Fibroblast of mammary gland (primary cell): ENCODE data around the gene TRAK2.

Experiments
- DNase-seq: peaks from one replicate; pipeline ENCODE4 v3.0.0-alpha.2; 2010; ENCODE audit warnings: low read depth
- H3K4me3 ChIP-seq: 2 replicates; pipeline ENCODE4 v1.5.1; 2011; ENCODE audit warnings: low read depth, mild to moderate bottlenecking, low read length, moderate library complexity; ENCODE audit not compliant: control insufficient read depth
- TF ChIP-seq, protein P1 (sequence below): conservative IDR thresholded peaks from 2 replicates; pipeline ENCODE4 v1.5.1; 2011; ENCODE audit warnings: low read depth, low read length, inconsistent platforms; ENCODE audit not compliant: control insufficient read depth, insufficient read depth

The TRAK2 gene

DNA sequence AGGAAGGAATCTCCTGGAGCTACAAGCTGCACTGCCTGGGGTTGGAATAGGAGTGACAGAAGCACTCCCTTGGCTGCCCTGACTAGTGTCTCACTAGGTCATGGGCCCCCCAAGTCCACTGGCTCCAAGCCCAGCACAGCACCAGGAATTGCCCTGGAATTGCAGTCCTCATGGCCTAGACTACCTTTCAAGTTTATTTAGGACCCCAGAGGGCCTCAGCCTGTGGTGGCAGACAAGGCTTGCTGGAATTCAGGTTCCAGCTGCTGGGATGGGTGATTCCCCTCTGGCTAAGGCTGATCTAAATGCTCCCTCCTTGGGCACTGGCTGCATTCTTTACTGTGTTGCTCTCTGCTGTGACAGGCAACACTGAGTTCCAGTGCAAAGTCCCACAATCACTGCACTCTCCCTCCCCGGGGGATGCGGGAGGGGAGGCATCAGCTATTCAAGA is 14.3 kb upstream of the TRAK2 start:
- TF ChIP-seq, protein P1, sequence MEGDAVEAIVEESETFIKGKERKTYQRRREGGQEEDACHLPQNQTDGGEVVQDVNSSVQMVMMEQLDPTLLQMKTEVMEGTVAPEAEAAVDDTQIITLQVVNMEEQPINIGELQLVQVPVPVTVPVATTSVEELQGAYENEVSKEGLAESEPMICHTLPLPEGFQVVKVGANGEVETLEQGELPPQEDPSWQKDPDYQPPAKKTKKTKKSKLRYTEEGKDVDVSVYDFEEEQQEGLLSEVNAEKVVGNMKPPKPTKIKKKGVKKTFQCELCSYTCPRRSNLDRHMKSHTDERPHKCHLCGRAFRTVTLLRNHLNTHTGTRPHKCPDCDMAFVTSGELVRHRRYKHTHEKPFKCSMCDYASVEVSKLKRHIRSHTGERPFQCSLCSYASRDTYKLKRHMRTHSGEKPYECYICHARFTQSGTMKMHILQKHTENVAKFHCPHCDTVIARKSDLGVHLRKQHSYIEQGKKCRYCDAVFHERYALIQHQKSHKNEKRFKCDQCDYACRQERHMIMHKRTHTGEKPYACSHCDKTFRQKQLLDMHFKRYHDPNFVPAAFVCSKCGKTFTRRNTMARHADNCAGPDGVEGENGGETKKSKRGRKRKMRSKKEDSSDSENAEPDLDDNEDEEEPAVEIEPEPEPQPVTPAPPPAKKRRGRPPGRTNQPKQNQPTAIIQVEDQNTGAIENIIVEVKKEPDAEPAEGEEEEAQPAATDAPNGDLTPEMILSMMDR: no peak
- H3K4me3 ChIP-seq: no peak overlapping the region
- peak; percentile 26 for DNase-seq

DNA sequence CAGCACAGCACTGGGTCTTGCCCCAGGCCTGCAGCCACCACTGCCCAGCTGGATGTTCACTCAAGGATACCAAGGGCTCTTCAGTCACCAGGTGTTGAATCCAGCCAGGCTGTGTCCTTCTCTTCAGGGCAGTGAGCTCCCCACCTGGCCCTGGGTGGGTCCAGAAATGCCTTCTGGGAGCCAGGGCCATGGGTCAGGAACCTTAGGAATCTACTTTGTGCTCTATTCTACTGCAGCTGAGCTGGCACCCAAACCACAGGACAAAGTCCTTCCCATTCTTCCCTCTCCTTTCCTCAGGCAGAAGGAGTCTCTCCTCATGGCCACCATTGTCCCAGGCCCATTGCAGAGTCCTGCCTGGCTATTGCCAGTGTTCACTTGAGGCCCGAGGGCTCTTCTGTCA is 13.3 kb upstream of the TRAK2 start:
- no peak overlapping the region for H3K4me3 ChIP-seq
- DNase-seq: no peak
- TF ChIP-seq, protein P1: no peak

DNA sequence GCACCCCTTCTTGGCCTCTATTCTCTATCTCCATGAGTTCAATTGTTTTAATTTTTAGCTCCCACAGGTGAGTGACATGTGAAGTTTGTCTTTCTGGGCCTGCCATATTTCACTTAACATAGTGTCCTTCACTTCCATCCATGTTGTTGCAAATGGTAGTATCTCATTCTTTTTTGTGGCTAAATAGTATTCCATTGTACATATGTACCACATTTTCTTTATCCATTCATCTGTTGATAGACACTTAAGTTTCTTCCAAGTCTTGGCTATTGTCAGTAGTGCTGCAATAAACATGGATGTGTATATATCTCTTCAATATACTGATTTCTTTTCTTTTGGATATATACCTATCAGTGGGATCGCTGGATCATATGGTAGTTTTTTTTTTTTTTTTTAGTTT is 9.3 kb upstream of the TRAK2 start:
- no peak overlapping the region for H3K4me3 ChIP-seq
- TF ChIP-seq, protein P1: no peak
- DNase-seq: no peak

DNA sequence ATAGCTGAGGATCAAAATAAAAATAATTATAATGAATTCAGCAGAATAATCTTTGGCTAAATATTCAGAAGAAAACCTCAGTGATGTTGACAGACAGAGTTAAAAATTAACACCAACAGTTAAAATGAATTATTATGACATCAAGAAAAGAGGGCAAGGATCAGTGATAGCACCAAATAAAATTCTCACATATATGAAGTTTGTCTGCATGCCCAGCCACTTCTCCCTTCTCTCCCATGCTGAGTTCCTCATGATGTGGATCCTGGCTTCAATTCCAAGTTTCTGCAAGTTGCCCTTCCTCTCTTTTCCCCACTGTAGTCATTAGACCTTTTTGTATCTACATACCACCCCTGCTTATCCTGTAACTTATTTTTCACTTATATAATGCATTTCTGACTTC is 7.1 kb upstream of the TRAK2 start:
- no peak overlapping the region for H3K4me3 ChIP-seq
- TF ChIP-seq, protein P1: no peak

DNA sequence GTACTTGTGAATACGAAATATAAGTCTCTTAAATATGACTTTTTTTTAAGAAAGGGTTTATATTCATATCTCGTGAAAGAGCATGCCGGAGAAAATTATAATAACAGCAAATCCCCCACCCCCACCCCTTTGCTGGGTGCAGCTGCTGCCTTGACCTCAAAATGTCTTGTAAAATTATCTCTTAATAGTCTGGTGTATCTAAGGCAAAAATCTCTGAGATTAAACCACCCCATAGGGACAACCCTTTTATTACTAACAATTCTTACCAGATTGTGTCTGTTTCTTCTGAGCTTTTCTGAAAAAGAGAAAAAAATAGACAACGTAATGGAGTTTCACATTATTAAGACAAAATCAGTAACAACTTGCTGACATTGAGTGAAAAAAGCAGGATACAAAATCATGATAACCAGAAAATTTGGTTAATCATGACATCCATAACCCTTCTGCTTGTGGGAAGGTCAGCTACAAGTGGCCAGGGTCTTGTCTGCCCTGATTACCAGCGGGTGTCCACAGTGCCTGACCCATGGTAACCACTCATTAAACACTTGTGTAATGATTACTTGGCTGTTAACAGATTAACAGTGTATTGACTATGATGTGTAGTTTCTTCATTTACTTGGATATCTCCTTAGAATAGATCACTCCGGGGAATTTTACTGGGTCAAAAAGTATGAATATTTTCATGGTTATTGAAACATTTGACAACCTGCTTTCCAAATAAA is 1.8 kb upstream of the TRAK2 start:
- TF ChIP-seq, protein P1: no peak
- H3K4me3 ChIP-seq: peak overlapping the region; percentile 90
- DNase-seq: no peak

More for the DNA sequence above, 7.1 kb upstream of the TRAK2 start:
- DNase-seq: no peak

DNA sequence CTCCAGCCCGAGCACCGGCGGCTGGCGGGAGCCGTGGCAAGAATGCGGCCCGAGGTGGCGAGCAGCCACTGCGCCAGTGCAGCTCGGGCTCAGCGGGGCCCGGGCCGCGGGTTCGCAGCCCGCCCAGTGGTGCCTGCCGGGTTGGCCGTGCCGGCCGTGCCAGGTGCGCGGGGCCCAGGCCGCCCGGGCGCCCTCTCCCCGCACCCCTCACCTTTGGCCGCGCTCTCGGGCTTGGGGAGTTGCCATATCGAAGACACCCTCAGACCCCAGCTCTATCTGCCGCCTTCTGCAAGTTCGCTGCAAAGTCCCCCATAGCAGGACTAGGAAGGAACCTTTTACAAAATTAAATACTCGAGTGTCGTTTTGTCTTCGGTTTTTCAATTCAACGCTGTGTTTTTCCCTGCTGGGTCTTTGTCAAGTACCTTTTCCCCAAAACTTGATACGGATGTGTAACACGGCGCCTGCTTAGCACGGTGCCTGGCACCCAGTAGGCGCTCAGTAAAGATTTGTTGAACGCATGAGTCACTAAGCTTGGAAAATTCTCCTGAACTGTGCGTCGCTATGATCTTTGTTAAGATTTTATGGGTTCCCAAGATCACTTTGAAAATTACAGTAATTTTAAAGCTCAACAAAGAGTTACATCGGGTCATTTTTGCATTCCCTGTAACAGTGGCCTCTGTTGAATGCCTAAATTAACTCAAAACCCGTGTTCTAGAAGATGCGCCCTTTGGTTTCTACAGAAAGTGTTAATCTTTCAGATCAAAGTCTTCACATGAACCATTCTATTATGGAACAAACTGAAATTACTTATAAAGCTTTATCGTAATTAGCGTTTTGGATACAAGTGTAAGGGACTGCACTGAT is 1.0 kb upstream of the TRAK2 start:
- peak overlapping the region; percentile 90 for H3K4me3 ChIP-seq
- DNase-seq: peak; percentile 48
- TF ChIP-seq, protein P1: no peak
